ENCODE results near the gene KRTAP12-2.
"Not testable (repeated sequence)": the region's sequence is repeated elsewhere in the genome, so short reads cannot be mapped to it uniquely, and the experiment has no call there.

KRTAP12-2 gene

DNA sequence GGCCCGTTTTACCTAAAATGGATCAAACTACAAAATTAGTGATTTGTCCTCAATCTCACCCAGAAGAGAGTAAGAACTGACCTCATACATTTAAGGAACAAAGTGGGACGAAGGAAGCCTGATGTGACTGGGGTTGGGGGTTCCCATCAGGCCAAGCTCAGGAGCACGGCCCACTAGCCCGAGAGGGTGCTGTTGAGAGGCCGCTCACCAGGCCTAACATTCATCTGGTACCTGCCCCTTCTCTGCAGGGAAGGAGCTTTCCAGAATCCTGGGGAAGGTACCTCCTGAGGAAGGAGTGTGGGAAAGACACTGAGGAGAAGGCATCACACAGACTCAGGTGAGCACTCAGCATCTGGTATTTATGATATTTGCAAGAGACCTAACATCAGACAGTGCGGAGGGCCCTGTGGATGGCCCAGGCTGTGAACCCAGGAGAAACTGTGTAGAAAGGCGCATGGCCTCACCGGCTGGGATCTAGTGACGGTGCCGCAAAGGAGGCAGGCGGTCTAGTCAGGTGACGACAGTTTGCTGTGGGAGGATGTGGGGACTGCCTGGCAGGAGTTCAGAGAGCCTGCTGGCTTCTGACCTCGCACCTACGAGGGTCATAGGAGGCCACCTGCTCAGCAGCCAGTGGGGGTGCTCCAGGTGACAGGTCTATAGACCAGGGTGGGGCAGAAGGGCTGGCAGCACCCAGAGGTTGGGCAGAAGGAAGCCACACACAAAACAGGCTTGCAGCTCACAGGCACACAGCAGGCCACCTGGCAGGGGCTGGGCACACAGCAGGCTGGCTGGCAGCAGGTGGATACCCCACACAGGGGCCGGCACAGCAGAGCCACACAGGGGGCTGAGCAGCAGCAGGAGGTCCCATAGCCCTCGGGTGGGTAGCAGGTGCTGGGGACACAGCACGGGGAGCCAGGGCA lies 12.8 kb downstream of the KRTAP12-2 start:
- FAIRE-seq (no peak), DNase-seq (ENCODE audit: insufficient read length, low spot score) (no peak)

GRCh38 chr21:44653123-44653522 lies 13.6 kb downstream of the KRTAP12-2 start:
- FAIRE-seq (no peak), DNase-seq (ENCODE audit: insufficient read length, low spot score) (no peak)

- DNase-seq (ENCODE audit: insufficient read length, low spot score) = no peak
- FAIRE-seq = no peak
Observed at GRCh38 chr21:44650973-44651675, 15.6 kb downstream of the KRTAP12-2 start.

DNA sequence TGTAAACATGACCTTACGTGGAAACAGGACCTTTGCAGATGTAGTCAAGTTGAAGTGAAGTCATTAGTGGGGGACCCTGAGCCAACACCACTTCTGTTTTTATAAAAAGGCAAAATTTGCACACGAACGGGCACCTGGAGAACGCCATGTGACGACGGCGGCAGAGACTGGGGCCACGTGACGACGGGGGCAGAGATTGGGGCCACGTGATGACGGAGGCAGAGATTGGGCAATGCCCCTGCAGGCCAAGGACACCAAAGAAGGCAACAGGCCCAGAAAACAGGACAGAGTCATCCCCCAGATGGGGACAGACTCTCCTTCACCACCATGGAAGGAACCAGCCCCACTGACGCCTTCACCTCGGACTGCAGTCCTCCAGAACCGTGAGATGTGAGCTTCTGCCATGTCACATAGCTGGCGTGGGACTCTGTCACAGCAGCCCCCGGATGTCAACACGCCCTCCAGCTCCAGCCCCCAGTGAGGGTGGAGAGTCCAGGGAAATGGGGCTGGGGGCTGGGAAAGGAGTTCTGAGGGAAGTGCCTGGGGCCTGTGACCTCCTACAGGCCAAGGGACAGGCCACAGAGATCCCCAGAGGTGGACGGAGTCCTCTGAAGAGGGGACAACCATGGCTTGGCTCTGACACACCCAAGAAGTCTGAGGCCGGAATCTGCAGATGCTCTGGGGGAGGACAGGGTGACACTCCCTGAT lies 16.3 kb downstream of the KRTAP12-2 start:
- FAIRE-seq (no peak), DNase-seq (ENCODE audit: insufficient read length, low spot score) (no peak)

DNA sequence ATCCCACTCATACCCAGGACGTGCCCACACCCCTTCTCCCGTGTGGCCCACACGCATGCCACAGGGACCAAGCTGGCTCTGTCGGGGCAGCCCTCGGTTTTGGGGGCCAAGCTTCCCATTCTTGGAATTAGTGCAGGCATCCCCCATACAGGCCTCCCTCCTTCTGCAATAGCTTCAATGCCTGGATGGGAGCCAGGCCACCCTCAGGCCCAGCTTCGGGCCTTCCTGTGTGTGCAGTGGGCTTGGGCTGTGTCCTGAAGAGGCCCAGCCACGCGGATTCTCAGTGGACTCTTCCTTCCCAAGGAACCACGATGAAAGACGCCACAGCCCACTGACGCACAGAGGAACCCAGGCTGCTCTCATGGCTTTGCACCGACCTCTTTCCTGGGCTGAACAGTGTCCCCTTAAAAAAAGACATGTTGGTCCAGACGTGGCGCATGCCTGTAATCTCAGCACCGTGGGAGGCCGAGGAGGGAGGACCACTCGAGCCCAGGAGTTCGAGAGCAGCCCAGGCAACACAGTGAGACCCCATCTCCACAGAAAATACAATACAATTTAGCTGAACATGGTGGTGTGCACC lies 17.1 kb downstream of the KRTAP12-2 start:
- no peak for DNase-seq (ENCODE audit: insufficient read length, low spot score)
- FAIRE-seq = no peak

GRCh38 chr21:44648557-44649311 lies 18.0 kb downstream of the KRTAP12-2 start:
- FAIRE-seq (no peak), DNase-seq (ENCODE audit: insufficient read length, low spot score) (no peak)

- no peak for DNase-seq (ENCODE audit: insufficient read length, low spot score)
- FAIRE-seq = no peak
Observed at GRCh38 chr21:44647222-44647552, 19.5 kb downstream of the KRTAP12-2 start.

DNA sequence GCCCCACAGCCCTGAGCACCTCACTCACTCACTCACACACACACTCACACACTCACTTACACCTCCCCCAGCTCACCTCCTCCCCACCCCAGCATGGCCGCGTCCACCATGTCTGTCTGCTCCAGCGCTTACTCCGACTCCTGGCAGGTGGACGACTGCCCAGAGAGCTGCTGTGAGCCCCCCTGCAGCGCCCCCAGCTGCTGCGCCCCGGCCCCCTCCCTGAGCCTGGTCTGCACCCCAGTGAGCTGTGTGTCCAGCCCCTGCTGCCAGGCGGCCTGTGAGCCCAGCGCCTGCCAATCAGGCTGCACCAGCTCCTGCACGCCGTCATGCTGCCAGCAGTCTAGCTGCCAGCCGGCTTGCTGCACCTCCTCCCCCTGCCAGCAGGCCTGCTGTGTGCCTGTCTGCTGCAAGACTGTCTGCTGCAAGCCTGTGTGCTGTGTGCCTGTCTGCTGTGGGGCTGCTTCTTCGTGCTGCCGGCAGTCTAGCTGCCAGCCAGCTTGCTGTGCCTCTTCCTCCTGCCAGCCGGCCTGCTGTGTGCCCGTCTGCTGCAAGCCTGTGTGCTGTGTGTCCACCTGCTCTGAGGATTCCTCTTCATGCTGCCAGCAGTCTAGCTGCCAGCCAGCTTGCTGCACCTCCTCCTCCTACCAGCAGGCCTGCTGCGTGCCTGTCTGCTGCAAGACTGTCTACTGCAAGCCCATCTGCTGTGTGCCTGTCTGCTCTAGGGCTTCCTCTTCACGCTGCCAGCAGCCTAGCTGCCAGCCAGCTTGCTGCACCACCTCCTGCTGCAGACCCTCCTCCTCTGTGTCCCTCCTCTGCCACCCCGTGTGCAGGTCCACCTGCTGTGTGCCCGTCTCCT lies 20.1 kb downstream of the KRTAP12-2 start, which contains the start of gene KRTAP10-11:
Gene KRTAP10-11, plus strand, starts transcription at position 49 of the 856 bp plus-strand sequence. Its CDS starts 45 bp downstream, at position 94.
- DNase-seq (ENCODE audit: insufficient read length, low spot score); FAIRE-seq: not testable (repeated sequence)

GRCh38 chr21:44644878-44645277 lies 21.8 kb downstream of the KRTAP12-2 start:
- FAIRE-seq (no peak), DNase-seq (ENCODE audit: insufficient read length, low spot score) (no peak)

GRCh38 chr21:44643741-44644310 lies 22.9 kb downstream of the KRTAP12-2 start:
- FAIRE-seq (no peak), DNase-seq (ENCODE audit: insufficient read length, low spot score) (no peak)

GRCh38 chr21:44640761-44641160 lies 26.0 kb downstream of the KRTAP12-2 start:
- DNase-seq (ENCODE audit: insufficient read length, low spot score) (no peak), FAIRE-seq (no peak)

DNA sequence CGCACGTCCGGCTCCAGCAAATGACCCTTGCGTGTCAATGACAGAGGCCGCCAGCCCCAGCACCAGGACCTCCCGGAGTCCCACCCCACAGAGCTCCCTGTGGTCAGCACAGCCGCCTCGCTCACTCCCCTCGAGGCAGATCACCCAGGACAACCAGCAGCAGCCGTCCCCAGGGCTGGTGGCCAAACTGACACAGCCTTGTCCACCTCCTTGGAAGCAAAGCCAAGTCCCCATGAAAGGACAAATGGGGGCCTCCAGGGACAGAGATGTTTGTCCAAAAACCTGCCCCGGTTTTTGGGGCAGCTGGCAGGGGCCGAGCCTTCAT lies 27.4 kb downstream of the KRTAP12-2 start:
- no peak for FAIRE-seq

DNA sequence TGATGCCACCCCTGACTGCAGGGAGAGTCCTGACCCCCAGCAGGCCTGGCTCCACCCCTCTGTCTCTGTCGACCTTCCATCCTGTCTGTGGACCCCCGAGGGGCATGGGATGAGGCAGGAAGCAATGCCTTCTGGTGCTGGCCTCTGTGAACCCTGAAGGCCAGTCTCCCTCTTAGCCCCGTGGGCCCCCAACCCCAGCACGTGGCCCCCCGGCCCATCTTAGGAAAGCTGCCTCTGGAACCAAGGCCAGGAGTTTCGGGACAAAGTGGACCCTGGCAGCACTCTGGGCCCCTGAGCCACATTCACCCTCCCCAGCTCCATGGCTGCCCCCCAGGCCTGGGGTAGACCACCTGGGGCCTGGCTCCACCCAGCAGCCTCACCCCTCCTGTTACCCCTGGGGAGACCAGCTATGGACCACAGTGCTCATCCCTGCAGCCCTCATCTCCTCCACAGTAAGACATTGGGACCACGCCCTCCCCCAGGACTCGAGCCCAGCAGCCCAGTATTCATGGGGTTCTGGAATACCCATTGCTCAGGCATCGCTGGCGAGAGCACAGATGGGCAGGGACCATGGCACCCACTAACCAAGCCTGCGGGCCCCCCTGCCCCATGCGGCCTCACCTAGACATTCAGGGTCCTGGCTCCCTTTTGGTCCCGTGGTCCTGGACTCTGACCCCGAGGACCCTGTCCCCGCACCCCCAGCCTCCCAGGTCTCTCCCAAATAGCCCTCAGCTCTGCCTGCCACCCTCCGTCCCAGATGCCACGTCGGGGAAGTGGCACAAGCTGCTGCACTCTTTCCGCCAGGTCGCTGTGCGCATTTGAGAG lies 28.0 kb downstream of the KRTAP12-2 start:
- FAIRE-seq; DNase-seq (ENCODE audit: insufficient read length, low spot score): not testable (repeated sequence)

More for the DNA sequence above, 27.4 kb downstream of the KRTAP12-2 start:
- no peak for DNase-seq (ENCODE audit: insufficient read length, low spot score)

GRCh38 chr21:44637851-44638348 lies 28.8 kb downstream of the KRTAP12-2 start:
- not testable (repeated sequence) for FAIRE-seq; DNase-seq (ENCODE audit: insufficient read length, low spot score)

GRCh38 chr21:44637018-44637850 lies 29.5 kb downstream of the KRTAP12-2 start, which contains the start of gene KRTAP10-10:
TSS of gene KRTAP10-10 (plus strand) at chr21:44637356. CDS start at chr21:44637418, 62 bp downstream.
- DNase-seq (ENCODE audit: insufficient read length, low spot score) = no peak
- FAIRE-seq = no peak

GRCh38 chr21:44636209-44637017 lies 30.3 kb downstream of the KRTAP12-2 start:
- no peak for DNase-seq (ENCODE audit: insufficient read length, low spot score)
- no peak for FAIRE-seq
